ENCODE results near the gene SPOCK3.

- TF ChIP-seq, protein P1, sequence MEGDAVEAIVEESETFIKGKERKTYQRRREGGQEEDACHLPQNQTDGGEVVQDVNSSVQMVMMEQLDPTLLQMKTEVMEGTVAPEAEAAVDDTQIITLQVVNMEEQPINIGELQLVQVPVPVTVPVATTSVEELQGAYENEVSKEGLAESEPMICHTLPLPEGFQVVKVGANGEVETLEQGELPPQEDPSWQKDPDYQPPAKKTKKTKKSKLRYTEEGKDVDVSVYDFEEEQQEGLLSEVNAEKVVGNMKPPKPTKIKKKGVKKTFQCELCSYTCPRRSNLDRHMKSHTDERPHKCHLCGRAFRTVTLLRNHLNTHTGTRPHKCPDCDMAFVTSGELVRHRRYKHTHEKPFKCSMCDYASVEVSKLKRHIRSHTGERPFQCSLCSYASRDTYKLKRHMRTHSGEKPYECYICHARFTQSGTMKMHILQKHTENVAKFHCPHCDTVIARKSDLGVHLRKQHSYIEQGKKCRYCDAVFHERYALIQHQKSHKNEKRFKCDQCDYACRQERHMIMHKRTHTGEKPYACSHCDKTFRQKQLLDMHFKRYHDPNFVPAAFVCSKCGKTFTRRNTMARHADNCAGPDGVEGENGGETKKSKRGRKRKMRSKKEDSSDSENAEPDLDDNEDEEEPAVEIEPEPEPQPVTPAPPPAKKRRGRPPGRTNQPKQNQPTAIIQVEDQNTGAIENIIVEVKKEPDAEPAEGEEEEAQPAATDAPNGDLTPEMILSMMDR (IDR thresholded peaks at IDR 0.05) = no peak
- TF ChIP-seq POLR2A (IDR thresholded peaks at IDR 0.05) = no peak
Measured at GRCh38 chr4:166862032-166862431, 372.3 kb downstream of the SPOCK3 start.
